HG03457 (cell line): Measurements from ENCODE around the gene CTBP2.

ENCODE experiments used
- ATAC-seq: cut with Tn5 transposase; IDR thresholded peaks from one replicate; pipeline ENCODE4 v1.9.1; 2021; ENCODE audit warnings: moderate number of reproducible peaks; ENCODE audit not compliant: unreplicated experiment

The CTBP2 gene

DNA sequence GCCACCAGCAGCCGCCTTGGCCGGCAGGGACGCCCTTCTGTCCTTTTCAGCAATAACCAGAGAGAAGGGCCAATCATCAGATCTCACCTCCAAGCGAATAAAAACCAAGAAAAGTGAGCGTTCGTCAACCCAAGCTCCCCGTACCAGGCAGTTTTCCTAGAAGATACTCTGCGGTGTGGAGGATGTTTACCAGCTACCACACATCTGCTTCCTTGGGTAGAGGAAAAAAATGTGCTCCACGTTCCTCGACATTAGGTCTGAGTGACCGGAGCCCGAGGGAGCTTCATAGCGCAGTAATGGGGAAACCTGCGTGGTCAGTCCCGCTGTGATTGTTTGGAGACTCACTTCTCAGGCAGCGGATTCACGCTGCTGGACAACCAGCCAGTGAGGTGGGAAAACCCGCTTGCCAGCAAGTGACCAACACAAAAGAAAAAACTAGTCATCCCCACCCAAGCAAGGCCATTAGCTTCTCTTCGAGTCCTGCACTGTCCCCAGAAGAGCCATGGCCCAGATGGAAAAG lies 145.5 kb downstream of the CTBP2 start:
- no peak for ATAC-seq

DNA sequence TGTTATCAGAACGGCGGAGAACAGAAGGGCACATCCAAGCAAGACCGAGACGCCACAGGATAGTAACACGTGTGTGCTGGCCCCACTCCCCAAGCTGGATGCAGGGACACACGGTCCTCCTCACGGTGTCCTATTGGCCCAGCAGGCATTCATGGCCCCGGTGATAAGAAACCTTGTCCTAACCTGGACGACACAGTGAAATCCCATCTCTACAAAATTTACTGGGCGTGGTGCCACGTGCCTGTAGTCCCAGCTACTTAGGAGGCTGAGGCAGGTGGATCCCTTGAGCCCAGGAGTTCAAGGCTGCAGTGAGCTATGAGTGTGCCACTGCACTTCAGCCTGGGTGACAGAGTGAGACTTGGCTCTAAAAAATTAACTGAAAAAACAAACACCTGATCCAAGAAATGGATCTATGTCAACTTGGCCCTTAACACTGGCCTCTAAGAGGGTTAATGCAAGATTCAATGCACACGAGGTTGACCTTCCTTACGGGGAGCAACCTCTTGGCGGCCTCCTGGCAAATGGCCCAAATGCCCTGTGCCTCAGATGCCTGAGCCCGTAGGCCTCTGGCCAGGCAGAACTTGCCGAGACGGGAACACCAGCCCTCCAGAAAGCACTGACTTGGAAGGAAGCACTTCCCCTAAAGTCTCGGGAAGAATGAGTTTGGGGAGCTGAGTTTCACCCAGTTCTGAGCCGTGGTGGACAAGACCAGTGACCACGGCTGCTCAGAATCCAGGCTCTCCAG lies 146.1 kb downstream of the CTBP2 start:
- ATAC-seq: no peak

DNA sequence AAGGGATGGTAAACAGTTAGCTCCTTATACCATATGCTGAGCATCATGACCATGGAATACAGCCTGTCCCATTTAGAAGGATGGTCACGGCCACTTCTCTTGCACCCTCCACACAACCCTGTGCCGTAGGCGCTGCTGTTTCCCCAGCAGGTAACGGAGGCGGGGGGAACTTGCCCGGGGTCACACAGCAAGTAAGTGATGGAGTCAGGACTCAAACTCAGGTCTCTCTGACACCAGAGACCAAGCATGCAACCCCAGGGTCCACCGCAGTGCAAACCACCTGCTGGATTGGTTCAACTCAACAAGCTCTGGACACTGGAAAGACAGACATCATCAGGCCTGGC lies 146.9 kb downstream of the CTBP2 start:
- no peak for ATAC-seq

DNA sequence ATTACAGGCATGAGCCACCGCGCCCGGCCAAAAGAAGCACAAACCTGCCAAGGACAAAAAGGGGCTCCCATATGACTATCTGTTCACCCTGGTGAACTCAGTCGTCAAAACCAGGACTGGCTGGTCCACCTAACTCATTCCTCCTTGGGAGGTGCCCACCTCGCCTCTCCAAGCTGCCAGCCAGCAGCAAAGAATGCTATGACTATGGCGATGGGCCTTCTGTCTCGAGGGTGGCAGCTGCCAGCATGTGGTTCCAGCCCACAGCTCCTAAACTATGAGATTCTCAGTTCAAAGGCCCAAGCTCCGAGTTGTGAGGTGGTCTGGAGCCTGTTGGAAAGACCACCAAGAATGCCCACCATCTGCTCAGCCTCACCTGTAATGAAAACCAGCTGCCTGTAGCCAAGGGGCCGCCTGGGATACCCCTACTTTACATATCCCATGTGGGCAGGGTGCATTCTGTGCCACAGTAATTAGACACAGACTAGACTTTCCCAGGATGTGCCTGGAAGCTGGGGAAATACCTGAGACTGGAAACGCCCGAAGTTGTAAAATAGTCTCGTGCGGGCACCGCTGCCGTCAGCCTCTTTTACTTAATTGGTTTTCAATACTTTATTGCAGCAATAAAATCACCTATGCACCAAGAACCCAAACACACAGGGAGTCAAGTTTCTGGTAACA lies 147.4 kb downstream of the CTBP2 start:
- no peak for ATAC-seq

DNA sequence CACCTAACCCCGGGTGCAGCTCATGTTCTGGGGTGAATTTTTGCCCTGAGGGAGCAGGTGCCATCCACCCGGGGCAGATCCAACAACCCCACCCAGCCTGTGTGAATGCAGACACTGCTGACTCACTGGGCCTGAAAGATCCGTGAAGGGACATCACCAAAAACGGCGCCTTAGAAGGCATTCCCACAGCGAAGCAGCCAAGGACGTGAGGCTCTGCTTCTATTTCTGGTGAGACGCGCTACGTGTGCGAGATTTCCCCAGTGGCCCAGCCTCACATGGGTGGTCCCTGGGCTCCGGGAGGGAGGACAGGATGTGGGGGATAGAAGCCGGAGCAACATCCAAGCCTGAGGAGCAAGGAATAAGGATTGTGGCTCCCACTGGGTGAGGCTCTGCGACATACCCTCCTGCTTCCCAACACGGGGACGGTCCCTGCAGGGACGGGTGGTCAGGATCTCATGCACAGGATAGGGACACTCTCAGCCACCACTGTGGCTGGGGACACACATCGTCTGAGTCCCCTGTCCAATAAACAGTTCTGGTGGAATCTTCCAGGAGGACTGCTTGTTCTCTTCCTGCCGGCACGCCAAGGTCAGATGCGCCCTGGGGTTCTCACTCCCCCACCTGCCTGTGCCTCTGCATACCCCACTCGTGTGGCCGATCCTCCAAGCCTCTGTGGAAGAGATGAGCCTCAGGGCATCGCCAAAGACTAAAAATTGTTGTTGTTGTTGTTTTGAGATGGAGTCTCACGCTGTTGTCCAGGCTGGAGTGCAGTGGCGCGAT lies 148.2 kb downstream of the CTBP2 start:
- ATAC-seq: no peak

DNA sequence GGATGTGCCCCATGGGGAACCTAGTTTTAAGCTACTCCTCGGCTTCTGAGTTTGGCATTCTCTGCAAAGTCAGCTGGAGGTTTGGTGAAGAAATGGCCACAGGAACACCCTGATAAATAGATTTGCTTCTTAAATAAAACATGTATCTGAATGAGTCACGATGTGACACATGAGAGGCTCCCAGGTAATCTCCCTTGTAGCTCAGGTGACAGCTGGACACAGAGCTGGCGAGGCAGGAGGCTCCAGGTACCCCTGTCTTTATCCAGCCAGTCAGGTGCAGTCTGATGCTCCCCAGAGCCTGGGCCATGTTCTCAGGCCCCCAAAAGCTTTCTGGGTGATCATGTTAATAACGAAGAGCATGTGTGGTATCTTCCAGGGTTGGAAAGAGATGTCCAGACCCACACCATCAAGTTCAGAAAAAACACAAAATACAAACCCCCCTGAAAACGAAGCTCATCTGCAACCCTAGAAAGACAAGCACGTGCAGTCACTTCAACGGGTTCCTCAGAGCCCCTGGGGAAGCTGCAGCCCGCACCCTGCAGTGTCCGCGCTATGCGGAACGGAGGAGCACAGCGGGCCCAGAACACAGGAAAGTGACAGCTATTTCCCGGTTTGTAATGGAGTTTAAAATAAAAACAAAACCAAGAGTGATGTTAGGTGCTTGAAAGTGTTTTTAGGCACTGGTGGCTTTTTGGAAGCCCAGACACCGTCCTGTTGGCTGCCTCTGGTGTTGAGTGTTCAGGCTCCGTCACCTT lies 149.0 kb downstream of the CTBP2 start:
- no peak for ATAC-seq

DNA sequence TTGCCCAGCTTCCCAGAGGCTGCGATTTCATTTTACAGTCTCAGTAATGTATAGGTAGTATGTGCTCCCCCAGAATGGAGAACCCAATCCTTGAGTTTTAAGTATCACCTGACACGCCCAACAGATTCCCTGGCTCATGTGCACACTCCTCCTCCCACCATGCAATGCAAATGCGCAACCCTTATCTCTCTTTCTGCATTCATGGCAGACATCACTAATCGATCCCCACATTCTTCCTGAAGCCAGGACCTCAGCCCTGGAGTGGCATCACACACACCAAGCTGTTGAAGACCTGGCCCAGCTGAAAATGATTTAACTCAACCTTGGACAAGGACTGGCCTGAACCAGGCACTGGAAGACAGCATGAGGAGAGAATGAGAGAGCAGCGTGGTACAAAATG lies 150.0 kb downstream of the CTBP2 start:
- no peak for ATAC-seq

DNA sequence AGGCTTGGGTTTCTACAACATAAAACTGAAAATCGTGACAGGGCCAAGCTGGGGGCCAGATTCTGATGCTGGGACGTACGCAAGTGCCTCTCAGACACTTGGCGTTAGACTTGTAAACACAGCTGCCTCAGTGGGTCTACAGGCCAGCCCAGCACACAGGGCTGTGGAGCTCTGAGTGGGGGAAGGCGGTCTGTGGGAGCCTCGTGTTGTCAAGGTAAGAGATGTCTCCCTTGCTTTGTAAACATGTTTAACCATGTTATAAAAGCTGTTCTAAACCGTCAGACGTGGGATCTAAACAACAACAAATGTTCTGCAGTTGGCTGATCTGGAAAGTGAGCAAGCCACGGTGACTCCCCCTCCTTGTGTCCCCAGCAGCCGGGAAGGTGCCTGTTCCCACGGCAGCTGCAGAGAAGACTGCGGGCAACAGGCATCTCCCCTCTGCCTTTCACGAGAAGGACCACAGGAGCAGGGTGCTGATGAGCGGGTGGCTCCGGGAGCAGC lies 150.7 kb downstream of the CTBP2 start:
- ATAC-seq: no peak

DNA sequence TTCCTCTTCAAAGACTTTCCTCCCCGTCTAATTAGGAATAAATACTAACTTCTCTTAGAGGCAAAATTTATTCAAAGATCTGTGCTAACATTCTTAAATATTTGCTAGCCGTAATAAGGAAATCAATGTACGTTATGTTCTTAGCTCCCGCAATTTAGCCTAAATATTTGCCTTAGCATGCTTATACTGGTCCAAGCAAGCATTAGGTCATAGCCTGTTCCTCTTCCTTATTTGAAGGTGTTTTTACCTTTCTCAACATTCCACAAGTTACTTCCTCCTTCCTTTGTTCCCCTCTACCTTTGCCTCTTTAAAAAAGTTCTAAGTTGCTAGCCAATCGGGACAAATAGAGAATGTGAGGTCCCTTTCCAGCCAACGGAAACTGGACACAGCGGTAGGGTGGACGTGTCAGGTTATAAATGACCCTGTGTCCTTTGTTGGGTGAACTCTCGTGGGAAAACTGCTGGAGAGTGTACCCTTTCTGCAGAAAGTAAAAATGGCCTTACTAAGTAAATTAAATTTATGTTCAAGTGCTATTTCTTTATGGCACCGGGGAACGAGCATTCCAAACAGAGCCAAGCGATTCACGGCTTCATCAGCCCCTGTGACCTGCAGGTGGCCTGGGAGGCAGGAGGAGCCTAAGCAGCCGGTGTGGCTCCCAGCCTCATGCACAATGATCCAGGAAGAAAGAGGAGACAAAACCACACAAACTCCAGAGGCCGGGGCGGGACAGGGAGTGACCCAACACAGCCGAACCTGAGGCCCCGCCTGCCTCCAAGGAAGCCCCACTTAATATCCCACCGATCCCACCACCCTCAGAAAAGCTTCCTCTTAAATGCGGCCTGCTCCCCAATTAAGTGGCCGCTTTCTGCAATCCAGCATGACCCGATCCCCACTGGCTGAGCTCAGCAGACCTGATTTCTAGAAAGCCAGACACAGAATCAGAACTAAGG lies 151.4 kb downstream of the CTBP2 start:
- no peak for ATAC-seq

DNA sequence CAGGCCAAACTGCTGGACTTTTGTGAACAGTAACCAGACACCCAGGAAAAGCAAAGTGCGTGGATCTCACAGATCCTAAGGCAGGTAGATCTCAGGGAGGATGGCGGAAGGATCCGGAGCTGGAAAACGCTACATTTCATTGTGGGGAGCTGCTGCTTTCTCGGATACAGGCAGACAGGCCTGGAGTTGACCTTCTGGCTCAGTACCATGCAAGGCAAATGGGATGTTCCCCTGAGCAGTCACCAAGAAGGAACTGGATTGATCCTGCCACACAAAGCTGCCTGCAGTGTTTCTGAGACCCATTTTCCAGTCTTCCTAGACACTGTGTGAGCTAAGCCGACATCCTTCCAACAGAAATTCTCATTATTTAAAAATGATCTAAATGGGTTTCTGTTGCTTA lies 152.9 kb downstream of the CTBP2 start:
- no peak for ATAC-seq

DNA sequence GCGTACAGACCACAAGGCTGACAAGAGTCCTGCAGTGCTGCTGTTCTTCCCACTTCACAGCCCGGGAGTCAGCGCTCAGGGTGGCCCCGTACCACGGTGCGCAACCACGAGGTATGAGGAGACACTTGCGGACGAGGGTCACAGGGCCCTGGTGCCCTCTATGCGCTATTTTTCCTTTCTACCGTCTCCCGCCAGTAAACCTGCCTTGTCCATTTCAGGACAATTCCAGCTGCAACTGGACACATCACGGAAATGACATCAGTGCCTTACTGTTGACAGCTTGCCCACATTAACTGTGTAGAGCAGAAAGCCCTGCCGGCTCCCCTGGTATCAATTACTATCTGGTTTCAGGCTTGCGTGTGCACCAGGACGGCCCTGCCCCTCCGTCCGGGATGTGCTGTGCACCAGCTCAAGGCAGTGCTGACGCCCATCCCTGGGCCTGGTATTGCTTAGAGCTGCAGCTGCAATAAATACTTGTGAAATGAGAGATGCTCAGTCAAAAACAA lies 153.4 kb downstream of the CTBP2 start:
- ATAC-seq: no peak

DNA sequence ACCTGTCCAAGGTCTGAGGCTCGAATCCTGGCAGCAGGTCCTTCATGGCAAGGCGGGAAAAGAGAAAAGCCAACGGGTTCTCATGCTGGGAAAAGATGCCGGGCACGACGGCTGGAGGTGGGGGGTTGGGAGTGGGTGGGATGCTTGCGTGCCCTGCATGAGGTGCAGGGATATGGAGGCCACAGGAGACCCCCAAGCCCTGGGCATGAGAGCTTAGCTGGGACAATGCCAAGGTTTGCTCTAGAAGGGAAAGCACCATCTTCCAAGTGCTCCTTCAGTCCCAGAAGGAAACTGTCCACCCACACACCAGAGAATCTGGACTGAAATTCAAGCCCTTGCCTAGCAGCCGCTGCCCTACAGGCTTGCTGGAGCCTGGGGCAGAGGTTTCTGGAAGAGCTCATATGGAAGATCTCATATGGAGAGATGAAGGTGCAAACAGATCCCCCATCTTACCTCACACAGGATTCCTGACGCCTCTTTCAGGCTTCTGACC lies 154.1 kb downstream of the CTBP2 start:
- no peak for ATAC-seq

DNA sequence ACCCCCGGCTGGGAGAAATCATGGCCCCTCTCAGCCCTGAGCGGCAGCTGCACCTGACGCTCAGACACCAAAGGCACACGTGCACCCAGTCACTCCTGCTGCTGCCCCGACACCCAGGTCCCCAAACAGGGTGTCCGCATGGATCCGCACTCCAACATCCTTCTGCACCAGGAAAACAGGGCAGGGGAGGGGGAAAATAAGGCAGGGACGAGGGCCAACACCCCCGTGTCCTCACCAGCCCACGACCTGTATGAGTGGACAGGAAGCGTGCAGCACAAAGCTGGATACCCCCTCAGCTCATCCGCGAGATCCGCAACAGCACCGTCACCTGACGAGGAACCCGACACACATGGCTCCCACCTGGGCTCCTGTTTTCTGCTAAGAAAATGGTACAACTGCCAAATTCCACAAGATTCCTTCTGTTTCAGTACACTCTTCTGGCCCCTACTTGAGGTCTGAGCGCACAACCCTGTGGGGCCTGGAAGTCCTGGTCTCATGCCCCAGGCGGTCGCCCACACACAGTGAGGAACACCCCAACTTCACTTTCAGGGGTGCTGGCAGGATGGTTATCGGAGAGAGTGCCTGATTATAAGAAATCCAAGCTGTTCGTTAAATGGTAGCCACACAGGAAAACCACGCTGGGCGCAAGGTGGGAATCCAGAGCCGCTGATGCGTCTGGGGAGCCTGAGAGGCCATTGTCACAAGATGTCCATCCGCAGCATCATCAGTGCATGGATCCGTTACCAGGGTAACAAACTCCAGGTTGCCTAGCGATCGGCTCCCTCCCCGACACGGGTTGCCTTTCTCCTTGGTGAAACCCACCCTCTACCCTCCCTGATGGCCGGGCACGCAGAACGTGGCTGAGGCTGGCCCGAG lies 154.8 kb downstream of the CTBP2 start:
- ATAC-seq: no peak

DNA sequence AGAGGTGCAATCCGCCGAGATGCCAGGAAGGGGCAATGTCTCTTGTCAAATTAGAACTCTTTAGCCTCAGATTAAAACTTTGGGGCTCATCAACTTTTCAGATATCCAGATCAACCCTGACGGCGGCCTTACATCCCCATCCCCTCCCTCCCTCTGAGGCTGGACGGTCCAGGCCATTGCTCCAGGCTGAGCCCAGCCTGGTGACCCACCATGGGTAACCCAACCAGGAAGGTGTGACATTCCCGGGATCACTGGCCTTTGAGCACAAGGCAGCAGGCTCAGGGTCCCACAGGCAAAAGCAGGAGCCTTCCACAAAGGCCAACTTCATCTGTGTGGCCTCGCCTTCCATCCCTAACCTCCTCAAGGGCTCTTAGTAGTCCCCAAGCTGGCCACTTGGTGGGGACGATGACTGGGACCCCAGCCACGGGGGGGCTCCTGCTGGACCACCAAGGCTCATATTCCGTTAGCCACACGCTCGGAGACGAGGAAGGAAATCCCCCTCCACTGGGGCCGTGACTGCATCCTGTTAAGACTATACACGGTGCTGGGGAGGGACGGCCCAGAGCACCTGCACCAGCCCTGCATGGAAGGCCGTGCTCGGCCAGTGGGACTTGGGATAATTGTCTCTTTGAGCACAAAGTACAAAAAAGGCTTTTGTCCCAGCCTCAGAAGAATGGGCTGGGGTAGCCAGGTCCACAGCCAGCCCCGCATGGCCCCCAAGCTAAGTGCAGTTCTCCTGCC lies 155.6 kb downstream of the CTBP2 start:
- ATAC-seq: no peak

DNA sequence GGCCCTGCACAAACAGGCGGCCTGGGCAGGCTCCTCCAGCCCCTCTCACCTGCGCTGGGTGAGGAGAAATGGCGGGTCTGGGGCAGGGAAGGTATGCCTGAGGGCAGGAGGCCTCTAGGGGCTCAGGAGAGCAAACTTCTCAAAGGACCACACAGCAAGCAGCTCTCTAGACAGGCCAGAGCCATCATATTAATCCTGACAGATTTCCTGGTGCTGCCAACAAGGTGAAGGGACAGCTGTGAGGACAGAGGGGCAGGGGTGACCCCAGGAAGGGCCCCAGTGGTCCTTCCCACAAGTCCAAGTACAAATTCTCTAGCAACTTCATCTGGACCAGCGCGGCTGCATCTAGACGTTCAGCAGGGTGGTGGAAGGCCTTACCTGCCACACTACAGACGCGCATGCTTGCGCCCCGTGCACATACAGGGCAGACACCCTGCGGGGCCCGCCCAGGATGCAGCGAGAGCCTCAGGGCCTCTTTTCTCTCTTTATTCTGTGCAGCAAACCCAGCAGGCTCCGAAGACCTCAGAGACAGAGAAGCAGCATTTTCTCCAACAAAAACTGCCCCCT lies 156.4 kb downstream of the CTBP2 start:
- ATAC-seq: no peak

DNA sequence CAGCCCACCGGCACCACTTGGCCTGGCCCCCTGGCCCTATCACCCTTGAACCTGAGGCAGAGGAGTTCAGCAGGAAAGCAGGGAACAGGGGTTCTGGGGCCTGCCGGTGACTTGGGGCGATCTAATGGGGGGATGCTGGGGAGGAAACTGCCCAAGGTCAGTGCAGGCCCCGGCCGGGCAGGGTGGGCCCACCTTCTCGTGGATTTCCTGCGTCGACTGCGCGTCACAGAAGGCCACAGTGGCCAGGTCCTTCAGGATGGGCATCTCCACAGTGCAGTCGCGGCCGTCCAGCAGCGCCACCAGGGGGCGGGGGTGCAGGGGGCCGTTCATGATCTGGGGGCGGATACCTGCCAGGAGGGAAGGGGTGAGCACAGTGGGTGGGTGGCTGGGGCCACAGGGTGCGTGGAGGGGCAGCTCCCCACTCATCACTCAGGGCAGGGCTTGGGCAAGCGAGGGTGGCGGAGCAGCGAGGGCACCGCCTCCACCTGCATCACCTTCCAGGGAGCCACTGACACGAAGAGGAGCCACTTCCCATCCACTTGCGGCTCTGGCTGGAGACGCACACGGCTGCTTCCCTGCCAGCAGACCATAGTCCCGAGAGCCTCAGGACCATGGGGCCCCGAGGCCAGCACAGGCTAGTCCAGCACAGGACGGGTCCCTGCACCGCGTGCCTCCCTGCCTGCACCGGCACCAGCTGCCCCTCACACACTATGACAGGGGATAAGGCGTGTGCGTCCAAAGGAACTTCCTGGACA lies 157.0 kb downstream of the CTBP2 start:
- no peak for ATAC-seq
